DMS153 (cell line): Measurements from ENCODE around the gene KCNAB1.
"Not testable (repeated sequence)": the region's sequence is repeated elsewhere in the genome, so short reads cannot be mapped to it uniquely, and the experiment has no call there.

Experiments used
- DNase-seq: peaks from one replicate; lab custom pipeline; 2025; lab: John Stamatoyannopoulos, UW

KCNAB1 gene

GRCh38 chr3:156222381-156222780 lies 102.0 kb downstream of the KCNAB1 start:
- DNase-seq, result not testable (repeated sequence)

DNA sequence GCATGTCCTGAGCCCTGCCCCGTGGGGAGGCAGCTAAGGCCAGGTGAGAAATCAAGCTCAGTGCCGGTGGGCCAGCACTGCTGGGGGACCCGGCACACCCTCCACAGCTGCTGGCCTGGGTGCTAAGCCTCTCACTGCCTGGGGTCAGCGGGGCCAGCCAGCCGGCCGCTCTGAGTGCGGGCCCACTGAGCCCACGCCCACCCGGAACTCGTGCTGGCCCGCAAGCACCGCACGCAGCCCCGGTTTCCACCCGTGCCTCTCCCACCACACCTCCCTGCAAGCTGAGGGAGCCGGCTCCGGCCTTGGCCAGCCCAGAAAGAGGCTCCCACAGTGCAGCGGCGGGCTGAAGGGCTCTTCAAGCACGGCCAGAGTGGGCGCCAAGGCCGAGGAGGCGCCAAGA lies 103.7 kb downstream of the KCNAB1 start:
- DNase-seq, result not testable (repeated sequence)

- DNase-seq, result no peak
Measured at GRCh38 chr3:156226676-156227420, 106.5 kb downstream of the KCNAB1 start.

DNA sequence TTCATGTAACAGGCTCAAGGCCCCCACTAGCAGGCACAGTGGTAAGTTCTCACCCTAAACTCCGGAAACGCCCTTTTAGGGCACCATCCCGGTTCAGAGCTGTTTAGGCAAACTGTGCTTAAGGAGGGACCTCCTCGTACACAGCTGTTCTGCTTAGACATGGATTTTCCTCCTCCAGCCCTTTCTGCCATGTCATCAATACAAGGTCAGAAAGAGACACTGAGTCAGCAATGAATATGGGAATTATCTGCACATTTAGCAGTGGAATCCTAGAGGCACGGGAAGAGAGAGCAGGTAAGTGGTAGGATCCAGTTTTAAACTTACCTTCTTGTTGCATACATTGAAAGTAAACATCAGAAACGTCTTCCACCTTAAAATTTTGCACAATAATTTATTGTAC lies 107.3 kb downstream of the KCNAB1 start:
- DNase-seq, result no peak

- DNase-seq, result peak; percentile 76
Measured at GRCh38 chr3:156230278-156230900, 110.0 kb downstream of the KCNAB1 start.

GRCh38 chr3:156231221-156231620 lies 110.8 kb downstream of the KCNAB1 start:
- DNase-seq, result not testable (repeated sequence)

- DNase-seq, result no peak
Measured at GRCh38 chr3:156233876-156234275, 113.5 kb downstream of the KCNAB1 start.

- DNase-seq, result peak; percentile 13
Measured at GRCh38 chr3:156236556-156237260, 116.3 kb downstream of the KCNAB1 start.

DNA sequence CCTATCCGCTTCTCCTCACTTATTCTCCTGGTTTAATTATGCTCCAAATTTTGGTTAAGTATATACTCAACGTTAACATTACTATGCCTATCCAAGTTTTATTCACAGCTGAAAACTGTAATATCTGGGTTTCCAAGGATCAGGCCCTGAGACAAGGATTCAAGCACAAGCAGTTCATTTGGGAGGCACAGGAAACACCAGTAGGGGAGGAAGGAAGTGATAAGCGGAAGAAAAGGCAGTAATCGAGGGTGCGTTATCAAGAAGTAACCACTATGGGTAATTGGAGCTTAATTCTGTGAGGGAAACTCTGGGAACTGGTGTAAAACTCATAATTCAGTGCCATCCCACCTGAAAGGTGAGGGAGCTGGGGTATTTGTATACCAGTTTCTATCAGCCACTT lies 120.3 kb downstream of the KCNAB1 start:
- DNase-seq, result no peak

GRCh38 chr3:156246961-156247725 lies 126.8 kb downstream of the KCNAB1 start:
- DNase-seq, result no peak

GRCh38 chr3:156250550-156250949 lies 130.2 kb downstream of the KCNAB1 start:
- no peak for DNase-seq

DNA sequence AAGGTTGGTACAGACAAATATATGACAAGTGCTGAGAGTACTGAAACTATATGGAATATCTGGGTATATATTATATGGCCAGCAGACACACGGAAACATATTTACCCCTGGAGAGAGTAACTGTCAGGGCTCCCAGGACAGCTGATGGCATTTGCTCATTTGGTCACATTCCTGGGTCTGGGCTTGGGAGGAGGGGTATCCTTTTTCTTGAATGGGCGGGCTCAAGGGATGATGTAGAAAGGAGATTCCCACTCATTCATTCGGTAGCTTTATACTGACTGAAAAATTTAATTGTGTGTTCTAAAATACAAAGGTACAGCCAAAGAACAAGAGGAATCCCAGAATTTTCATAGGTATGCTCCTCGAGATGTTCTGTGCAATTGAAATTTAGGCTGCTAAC lies 131.0 kb downstream of the KCNAB1 start:
- no peak for DNase-seq

GRCh38 chr3:156252656-156253055 lies 132.3 kb downstream of the KCNAB1 start:
- DNase-seq, result no peak

DNA sequence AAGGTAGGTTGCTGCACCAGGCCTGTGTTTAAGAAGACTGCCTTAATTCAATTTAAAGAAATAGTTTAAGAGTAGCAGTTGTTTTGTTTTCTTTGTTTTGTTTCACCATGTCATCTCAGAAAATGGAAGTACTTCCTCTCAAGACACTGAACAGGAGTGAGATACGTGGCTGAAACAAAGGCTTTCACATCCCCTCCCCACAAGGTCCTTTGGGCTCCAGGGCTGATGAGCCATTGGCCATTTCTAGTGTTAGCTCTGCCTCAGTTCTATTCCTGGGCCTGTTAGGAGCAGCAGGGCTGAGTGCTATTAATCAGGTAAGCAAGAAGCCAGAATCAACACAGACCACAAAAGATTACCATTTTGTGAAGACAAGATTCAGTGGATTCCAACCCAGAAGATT lies 132.8 kb downstream of the KCNAB1 start:
- no peak for DNase-seq

DNA sequence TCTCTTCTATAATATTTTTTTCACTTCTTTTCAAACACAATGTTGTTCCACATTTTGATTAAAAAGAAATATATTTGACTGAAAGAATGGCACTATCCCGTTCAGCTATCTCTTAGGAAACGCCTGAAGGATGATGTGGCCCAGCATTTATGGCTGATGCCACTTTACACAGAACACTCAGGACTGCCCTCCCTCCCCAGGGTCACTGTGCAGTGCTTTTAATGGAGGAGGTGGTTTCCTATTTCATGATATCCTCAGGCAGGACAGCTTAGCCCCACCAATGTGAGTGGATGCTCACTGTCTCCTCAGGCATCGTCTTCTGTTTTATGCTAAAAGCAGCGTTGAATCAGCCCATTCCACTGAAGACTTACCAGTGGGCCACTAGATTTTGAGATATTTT lies 135.9 kb downstream of the KCNAB1 start:
- DNase-seq, result no peak

DNA sequence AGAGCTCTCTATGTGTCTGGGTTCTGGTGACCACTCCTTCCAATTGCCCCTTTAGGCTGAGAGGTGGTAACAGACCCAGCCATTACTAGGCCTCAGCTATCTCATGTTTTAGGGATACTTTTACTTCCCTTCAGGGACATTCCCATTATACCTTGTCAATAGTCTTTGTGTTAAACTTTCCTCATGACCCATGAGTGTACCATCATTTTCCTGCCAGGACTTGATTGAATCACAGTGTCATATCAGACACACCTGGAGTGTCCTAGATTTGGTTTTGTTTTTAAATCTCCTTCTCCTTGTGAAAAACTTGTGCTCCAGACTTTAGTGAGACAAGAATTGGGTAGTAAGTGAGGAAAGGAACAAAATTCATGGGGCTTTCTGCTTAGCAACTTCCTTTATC lies 136.6 kb downstream of the KCNAB1 start:
- DNase-seq, result no peak

- DNase-seq, result no peak
Measured at GRCh38 chr3:156258301-156258700, 137.9 kb downstream of the KCNAB1 start.

DNA sequence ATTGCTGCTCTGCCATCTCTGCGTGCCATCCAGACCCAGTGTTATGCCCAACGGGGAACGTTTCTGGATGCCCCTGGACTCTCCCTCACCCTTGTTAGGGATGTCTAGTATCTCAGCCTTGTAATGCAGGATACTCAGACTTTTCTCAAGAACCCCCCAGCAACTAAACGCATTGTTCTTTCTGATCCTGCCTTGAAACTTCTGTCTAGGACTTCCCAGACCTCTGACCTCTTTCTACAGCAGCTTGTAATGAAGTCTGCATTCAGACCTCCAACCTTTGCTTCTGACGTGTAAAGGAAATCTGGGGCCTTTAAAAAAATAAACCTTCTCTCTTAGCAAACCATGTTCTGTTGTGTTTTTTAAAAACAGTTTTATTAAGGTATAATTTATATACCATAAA lies 139.5 kb downstream of the KCNAB1 start:
- DNase-seq, result no peak

- DNase-seq, result no peak
Measured at GRCh38 chr3:156260331-156260730, 140.0 kb downstream of the KCNAB1 start.

GRCh38 chr3:156264771-156265170 lies 144.4 kb downstream of the KCNAB1 start:
- DNase-seq, result no peak

DNA sequence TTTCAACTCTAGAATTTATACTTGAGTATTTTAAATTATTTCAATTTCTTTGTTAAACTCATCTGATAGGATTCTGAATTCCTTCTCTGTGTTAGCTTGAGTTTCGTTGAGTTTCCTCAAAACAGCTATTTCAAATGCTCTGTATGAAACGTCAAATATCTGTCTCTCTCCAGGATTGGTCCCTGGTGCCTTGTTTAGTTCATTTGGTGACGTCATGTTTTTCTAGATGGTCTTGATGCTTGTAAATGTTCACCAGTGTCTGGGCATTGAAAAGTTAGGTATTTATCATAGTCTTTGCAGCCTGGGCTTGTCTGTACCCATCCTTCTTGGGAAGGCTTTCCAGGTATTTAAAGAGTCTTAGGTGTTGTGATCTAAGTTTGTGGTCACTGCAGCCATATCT lies 151.1 kb downstream of the KCNAB1 start:
- DNase-seq, result no peak

DNA sequence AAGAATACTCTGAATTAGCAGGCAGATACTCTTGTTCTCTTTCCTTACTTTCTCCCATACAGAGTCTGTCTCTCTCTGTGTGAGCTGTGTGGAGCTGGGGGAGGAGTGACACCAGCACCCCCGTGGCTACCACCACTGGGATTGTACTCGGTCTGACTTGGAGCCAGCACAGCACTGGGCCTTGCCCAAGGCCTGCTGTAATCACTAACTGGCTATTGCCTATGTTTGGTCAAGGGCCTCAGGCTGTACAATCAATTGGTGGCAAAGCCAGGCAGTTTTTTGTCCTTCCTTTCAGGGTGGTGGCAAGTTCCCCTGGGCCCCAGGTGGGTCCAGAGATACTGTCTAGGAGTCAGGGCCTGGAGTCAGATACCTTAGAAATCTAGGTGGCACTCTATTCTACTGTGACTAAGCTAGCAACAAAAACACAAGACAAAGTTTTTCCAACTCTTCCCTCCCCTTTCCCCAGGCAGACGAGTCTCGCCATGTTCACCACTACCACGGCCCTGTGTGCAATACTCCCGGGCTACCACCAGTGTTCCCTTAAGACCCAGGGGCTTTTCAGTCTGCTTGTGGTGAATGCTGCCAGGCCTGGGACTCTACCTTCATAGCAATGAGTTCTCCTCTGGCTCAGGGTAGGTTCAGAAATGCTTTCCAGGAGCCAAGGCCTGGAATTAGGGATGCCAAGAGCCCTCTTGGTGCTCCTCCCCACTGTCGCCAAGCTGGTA lies 151.8 kb downstream of the KCNAB1 start:
- DNase-seq, result no peak
